HG03558 (cell line): Measurements from ENCODE around the gene CACNA1G.

Experiments
- ATAC-seq: cut with Tn5 transposase; IDR thresholded peaks from one replicate; pipeline ENCODE4 v1.9.1; 2021; ENCODE audit warnings: moderate number of reproducible peaks; ENCODE audit not compliant: unreplicated experiment; ENCODE audit errors: extremely low read depth

Gene CACNA1G

DNA sequence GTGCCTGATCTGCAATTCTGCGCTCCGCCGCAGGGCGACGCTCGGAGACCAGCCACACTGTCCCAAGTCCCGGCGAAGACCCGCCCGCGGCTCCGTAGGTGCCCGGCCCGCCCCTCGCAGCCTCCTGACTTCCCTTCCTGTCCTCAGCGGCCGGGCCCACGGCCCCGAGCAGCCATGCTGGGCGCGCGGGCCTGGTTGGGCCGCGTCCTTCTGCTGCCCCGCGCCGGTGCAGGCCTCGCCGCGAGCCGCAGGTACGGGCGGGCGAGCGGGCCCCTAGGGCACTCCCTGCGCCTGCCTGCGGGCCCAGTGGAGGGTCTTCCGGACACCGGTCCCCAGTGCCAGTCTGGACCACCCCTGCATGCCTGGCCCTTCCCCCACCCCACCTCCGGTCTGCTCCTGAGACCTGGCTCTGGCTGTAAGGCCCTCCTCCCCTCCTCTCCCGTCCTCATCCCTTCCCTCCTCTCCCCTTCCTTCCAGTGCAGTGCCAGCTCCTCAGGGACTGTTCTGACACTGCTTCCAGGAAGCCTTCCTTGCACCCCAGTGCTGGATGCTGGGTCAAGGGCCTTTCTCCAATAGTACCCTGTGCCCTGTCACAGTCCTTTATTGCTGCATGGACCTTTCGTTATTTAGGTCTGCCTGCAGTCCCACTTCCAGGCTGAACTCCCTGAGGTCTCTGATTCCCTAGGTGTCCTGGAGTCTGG, 13.3 kb upstream of the CACNA1G start, which contains the start of gene SPATA20:
SPATA20 (plus strand) TSS at position 140 of the 701 bp plus-strand sequence; CDS start at position 175, 35 bp downstream.
- no peak for ATAC-seq

DNA sequence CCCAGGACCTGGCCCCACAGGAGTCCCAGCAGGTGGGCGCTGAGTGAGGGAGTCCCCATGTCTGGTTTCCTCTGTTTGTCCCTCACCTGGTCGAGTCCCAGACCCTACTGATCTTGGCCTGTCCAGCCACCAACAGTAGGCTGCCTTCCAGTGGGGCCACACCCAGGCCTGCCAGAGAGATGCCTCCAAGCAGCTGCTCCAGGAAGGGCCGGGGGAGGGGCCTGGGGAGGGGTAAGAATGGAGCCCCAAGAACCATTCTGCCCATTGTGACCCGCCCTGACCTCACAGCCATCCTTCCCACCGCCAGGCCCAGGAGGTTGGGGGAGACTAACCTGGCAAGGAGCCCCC, 12.8 kb upstream of the CACNA1G start:
- ATAC-seq = no peak

DNA sequence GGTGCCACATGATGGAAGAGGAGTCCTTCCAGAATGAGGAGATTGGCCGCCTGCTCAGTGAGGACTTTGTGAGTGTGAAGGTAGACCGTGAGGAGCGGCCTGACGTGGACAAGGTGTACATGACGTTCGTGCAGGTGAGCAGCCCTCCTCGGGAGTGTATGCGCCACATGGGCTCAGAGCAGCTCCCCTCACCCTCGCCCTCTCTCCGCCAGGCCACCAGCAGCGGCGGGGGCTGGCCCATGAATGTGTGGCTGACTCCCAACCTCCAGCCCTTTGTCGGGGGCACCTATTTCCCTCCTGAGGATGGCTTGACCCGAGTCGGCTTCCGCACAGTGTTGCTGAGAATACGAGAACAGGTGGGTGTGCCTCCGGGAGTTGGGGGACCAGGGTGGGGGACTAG, 11.7 kb upstream of the CACNA1G start:
- ATAC-seq = no peak

DNA sequence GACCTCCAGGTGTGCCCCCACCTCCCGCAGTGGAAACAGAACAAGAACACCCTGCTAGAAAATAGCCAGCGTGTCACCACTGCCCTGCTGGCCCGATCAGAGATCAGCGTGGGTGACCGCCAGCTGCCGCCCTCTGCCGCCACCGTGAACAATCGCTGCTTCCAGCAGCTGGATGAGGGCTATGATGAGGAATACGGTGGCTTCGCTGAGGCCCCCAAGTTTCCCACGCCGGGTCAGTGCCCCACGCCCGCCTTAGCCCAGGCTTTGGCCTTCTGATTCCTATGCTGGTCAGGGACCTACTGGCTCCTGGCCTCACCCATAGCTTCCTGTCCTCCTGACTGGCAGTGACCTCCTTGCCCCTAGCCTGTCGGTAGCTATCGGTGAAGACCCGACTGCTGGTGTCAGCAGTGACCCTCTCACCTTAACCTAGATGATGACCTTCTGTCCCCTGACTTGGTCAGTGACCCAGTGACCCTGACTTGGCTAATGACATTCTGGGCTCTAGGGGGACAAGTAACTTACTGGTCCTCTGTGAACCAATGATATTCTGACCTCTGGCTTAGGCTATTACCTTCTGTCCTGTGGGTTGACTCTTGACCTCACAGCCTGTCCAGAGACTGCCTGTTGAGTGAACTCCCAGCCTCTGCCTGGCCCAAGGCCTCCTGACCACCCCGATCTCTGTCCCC, 11.1 kb upstream of the CACNA1G start:
- ATAC-seq = no peak

DNA sequence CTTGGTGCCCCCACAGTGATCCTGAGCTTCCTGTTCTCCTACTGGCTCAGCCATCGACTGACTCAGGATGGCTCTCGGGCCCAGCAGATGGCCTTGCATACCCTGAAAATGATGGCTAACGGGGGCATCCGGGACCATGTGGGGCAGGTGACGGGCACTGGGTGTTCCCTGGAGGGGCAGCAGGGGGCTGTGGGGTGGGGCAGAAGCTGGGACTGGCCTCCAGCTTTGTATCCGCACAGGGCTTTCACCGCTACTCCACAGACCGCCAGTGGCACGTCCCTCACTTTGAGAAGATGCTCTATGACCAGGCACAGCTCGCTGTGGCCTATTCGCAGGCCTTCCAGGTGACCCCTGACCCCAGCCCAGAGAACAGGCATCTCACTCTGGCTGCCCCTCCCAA, 10.5 kb upstream of the CACNA1G start:
- no peak for ATAC-seq

GRCh38 chr17:50550661-50551432, 9.7 kb upstream of the CACNA1G start:
- no peak for ATAC-seq

DNA sequence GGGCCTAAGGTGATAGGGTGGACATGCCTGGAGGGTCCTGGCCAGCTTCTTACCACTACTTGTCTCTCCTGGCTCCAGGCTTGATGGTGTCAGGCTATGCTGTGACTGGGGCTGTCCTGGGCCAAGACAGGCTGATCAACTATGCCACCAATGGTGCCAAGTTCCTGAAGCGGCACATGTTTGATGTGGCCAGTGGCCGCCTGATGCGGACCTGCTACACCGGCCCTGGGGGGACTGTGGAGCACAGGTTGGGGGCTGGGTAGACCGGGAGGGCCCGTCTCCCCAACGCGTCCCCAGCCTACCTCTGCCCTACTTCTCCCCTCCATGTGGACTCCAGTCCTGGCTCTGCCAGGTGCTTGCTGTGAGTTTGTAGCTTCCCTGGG, 9.1 kb upstream of the CACNA1G start:
- ATAC-seq = no peak

DNA sequence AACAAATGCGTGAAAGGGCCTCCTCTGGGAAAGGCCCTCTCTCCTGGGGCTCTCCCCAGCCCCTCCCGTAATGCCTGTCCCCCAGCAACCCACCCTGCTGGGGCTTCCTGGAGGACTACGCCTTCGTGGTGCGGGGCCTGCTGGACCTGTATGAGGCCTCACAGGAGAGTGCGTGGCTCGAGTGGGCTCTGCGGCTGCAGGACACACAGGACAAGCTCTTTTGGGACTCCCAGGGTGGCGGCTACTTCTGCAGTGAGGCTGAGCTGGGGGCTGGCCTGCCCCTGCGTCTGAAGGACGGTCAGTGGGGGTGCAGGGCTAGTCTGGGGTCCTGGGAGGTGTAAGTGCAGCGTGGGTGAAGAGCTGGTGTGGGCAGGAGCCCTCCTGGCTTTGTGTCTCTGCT, 8.6 kb upstream of the CACNA1G start:
- no peak for ATAC-seq

DNA sequence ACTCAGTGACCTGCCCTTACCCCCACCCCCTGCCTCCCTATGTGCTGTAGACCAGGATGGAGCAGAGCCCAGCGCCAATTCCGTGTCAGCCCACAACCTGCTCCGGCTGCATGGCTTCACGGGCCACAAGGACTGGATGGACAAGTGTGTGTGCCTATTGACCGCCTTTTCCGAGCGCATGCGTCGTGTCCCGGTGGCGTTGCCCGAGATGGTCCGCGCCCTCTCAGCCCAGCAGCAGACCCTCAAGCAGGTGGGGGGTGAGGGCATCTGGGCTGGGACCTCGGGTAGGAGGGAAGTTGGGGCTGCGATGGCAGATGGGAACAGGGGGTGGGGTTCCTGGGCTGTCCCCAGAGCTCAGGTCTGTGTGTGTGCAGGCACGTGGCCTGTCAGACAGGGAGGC, 6.3 kb upstream of the CACNA1G start:
- ATAC-seq = no peak

DNA sequence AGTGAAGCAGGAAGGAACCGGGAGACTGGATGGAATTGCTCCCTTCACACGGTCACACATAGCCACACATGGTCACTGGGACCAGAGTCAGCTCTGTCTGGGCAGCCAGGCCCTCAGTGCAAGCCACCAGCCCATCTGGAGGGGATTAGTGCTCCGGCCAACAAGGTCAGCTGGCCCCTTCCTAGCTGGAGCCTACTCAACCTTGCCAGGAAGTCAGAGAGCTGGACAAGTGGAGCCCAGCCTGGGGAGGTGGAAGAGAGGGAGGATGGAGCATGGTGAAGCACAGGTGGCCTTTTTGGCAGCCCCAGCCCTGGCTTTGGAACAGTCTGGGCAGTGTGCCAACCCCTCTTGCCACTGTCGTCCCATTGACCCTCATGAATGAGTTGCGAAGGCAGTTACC, 3.7 kb upstream of the CACNA1G start:
- ATAC-seq = no peak

GRCh38 chr17:50557630-50558029, 2.9 kb upstream of the CACNA1G start:
- no peak for ATAC-seq

DNA sequence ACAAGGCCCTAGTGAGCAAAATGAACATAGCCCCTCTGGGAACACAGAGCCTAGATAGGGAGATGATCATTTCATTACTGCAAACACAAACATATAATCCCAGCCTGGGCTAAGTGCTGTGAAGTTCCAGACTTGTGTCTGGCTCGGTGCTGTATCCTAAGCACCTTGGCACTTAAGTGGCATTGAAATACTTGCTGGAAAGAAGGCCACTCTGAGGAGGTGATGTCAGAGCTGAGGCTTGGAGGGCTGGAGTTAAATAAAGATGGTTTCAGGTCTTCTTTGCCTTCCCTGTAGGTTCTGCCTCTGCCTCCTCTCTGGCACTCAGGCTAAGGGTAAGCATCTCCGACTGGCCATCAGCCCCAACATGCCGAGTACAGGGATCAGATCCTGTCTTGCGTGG, 2.4 kb upstream of the CACNA1G start:
- no peak for ATAC-seq

DNA sequence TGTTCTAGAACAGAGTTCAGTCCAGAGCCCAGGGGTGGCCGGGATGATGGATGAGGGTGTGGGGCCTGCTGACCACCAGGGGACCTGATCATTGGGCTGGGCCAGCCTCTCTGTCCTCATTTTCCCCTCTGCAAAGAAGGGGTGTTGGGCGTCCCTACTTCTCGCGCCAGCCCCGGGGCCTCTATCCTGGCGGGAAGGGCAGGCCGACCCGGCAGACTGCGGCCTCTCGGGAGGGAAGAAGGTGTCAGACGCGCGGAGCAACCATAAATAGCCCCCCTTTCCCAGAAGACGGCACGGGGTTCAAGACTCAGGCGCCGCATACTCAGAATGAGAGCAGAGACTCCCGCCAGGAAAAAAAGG, 2.0 kb upstream of the CACNA1G start:
- ATAC-seq = no peak

- ATAC-seq = no peak
Measured at GRCh38 chr17:50558941-50559614, 1.4 kb upstream of the CACNA1G start.

GRCh38 chr17:50559674-50560184, 786 bp upstream of the CACNA1G start:
- no peak for ATAC-seq

DNA sequence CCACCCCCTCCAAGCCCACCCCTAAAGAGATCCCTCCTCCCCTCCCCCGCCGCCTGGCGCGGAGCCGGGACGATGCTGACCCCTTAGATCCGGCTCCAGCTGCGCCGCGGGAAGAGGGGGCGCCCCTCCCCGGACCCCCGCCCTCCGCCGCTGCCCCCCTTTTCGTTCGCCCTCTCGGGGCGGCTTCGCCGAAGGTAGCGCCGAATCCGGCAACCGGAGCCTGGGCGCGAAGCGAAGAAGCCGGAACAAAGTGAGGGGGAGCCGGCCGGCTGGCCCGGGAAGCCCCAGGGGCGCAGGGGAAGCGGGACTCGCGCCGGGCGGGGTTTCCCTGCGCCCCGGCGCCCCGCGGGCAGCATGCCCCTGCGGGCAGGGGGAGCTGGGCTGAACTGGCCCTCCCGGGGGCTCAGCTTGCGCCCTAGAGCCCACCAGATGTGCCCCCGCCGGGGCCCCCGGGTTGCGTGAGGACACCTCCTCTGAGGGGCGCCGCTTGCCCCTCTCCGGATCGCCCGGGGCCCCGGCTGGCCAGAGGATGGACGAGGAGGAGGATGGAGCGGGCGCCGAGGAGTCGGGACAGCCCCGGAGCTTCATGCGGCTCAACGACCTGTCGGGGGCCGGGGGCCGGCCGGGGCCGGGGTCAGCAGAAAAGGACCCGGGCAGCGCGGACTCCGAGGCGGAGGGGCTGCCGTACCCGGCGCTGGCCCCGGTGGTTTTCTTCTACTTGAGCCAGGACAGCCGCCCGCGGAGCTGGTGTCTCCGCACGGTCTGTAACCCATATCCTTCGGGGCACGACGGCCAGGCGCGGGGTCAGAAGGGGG, 623 bp downstream of the CACNA1G start:
- no peak for ATAC-seq

DNA sequence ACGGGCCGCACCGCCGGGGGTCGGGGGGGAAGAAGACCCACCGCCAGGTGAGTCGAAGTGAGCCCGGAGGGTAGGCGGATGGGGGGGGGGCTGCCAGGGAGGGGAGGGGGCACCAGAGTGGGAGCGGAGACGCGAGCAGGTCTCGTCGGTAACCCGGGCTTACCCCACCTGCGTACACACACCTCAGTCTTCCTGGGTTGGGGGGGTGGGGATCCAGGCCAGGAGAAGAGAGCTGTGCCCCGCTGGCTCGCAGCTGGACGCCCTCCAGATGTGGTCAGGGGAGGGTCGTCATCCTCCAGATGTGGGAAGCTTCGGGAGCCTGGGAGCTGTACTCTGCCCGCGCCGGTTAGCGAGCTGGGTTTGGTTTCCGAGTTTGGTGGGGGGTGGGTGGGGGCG, 1.2 kb downstream of the CACNA1G start:
- ATAC-seq = no peak

DNA sequence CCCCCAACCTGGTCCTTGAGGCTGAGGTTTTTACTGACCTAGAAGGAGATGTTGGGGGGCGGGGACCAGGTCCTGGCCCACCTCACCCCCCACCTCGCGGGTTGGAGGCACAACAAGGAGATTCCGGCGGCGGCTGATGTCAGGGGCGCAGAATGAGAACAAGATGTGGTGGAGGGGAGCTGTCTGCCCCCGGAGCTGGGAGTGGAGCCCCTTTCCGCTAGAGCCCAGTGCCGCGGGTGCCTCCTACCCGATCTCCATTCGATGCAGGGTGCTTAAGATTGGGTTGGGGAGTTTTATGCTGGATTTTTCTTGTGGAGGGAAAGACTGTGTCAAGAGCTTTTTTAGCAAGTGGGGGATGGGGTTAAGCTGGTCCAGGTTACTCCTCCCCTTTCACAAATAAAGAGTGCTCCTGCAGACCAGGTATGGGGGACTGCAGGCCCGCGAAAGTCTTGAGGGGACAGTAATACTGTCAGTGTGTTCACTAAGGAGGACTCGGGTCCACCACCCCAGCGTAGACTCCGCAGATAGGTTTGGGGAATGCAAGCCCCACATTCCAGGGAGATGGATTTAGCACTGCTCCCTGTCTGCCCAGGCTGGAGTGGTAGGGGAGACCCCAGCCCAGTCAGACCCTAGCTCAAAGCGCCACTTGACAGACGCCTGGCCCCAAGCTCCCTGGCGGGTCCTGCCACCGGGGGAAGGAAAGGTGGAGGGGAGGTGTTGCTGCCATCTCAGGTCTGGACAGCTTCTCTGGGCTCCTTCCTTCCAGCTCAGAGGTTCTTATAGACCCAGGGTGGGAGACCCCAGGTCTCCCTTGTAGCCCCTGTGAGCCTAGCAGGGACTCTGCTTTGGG, 2.0 kb downstream of the CACNA1G start:
- no peak for ATAC-seq

DNA sequence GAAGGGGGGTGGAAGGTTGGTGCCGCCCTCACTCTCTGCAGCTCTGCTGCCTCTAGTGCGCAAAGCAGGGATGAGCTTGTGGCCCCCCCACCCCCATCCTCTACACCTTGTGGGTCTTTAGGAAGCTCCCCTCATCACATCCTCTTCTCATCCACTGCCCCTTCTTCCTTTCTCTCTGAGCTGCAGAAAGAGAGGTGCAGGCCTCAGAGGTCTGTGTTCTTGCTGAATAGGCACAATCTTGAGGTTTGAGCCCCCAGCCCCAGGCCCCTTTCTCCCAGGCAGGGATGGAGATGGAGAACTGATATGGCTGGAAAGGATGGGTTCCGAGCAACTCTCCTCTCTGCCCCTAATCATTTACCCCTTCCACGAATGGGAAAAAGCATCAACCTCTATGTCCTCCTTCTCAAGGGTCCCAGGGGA, 2.6 kb downstream of the CACNA1G start:
- no peak for ATAC-seq
